ENCODE data around the gene S100A14. TPM values are rescaled to one million over a fixed set of nuclear protein-coding genes. Genes with fewer than 3 reads are reported as not detected.
A peak's percentile ranks its signal among the peaks of the same experiment; 100 is the strongest.
"Not testable (repeated sequence)": the region's sequence is repeated elsewhere in the genome, so short reads cannot be mapped to it uniquely, and the experiment has no call there.

S100A14 gene
- total and polyA plus RNA-seq, 9 of the 15 experiments (the other 6 are each of a cell fraction or from before 2014, with no cell fraction given) = 0.10 to 0.64 (median 0.24) TPM; not detected in 3

- H3K4me2 ChIP-seq (ENCODE audit: insufficient read depth, low read length); H3K36me3 ChIP-seq (ENCODE audit: control insufficient read depth, insufficient read depth, low read length); H3K4me3 ChIP-seq; intact Hi-C loops (cut with micrococcal nuclease); H3K4me1 ChIP-seq (replicated peaks in 1 of 2; ENCODE audit: control insufficient read depth in 2 of 2, insufficient read depth in 2 of 2, low read length in 2 of 2); H3K27me3 ChIP-seq (ENCODE audit: control insufficient read depth in 2 of 2, insufficient read depth in 2 of 2, low read length in 2 of 2); DNase-seq (ENCODE audit: extremely low read depth in 1 of 4, low spot score in 3 of 4); POLR2A ChIA-PET; H2AFZ ChIP-seq (ENCODE audit: low read depth, low read length); H4K20me1 ChIP-seq (replicated peaks; ENCODE audit: control insufficient read depth, insufficient read depth, low read length); ATAC-seq; BruUV-seq (replicated peaks); H3K9ac ChIP-seq (ENCODE audit: insufficient read depth in 1 of 2, low read depth in 2 of 2, low read length in 2 of 2); CTCF ChIA-PET (ENCODE audit: low intra/inter-chr PET ratio); H3K27ac ChIP-seq (ENCODE audit: extremely low read depth, low read depth, low read length); FAIRE-seq; H3K9me1 ChIP-seq (ENCODE audit: control insufficient read depth, insufficient read depth, low read length); in situ Hi-C loops (cut with MboI); H3K9me3 ChIP-seq (replicated peaks; ENCODE audit: control insufficient read depth, insufficient read depth, low read depth, low read length); H3K79me2 ChIP-seq (ENCODE audit: control insufficient read depth, insufficient read depth, low read length); TF ChIP-seq NR2C1 (IDR thresholded peaks at IDR 0.05): not testable (repeated sequence)
- TF ChIP-seq MNT (conservative IDR thresholded peaks at IDR 0.05) = 0 out of 4 replicates have a peak, but pooled peaks of 1 of the 2 experiments have one; percentile 28
- TF ChIP-seq NR2C1 (tag; IDR thresholded peaks at IDR 0.05) = 0 out of 2 replicates have a peak, but pooled peaks have one; percentile 13
- peak; percentile 35; the same call in 1 of the 2 replicates for TF ChIP-seq CBFA2T3 (IDR thresholded peaks at IDR 0.05)
- peak; percentile 30; the same call in 1 of the 2 replicates for TF ChIP-seq ZNF316 (IDR thresholded peaks at IDR 0.05)
- TF ChIP-seq TAL1 (IDR thresholded peaks at IDR 0.05) = peak; percentile 13; the same call in 1 of the 2 replicates
- 0 out of 4 replicates have a peak, but pooled peaks of 1 of the 2 experiments have one; percentile 27 for TF ChIP-seq KDM1A (IDR thresholded peaks at IDR 0.05)
- WGBS (ENCODE audit: insufficient coverage, low coverage, missing lambda C conversion rate) = 9% methylated on average over 7 of the region's 10 CpGs
These were observed 40.6 kb downstream of the S100A14 start for GRCh38 chr1:153575497-153575896.

DNA sequence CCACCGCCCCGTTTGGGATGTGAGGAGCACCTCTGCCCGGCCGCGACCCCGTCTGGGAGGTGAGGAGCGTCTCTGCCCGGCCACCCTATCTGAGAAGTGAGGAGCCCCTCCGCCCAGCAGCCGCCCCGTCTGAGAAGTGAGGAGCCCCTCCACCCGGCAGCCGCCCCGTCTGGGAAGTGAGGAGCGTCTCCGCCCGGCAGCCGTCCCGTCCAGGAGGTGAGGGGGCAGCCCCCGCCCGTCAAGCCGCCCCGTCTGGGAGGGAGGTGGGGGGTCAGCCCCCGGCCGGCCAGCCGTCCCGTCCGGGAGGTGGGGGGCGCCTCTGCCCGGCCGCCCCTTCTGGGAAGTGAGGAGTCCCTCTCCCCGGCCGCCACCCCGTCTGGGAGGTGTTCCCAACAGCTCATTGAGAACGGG is 41.0 kb downstream of the S100A14 start:
- H3K27me3 ChIP-seq (ENCODE audit: control insufficient read depth in 2 of 2, insufficient read depth in 2 of 2, low read length in 2 of 2); in situ Hi-C loops (cut with MboI); H3K4me3 ChIP-seq; H3K36me3 ChIP-seq (ENCODE audit: control insufficient read depth, insufficient read depth, low read length); ATAC-seq; H3K79me2 ChIP-seq (ENCODE audit: control insufficient read depth, insufficient read depth, low read length); intact Hi-C loops (cut with micrococcal nuclease); H3K4me2 ChIP-seq (ENCODE audit: insufficient read depth, low read length); H3K9ac ChIP-seq (ENCODE audit: insufficient read depth in 1 of 2, low read depth in 2 of 2, low read length in 2 of 2); H4K20me1 ChIP-seq (replicated peaks; ENCODE audit: control insufficient read depth, insufficient read depth, low read length); H3K4me1 ChIP-seq (replicated peaks in 1 of 2; ENCODE audit: control insufficient read depth in 2 of 2, insufficient read depth in 2 of 2, low read length in 2 of 2); DNase-seq (ENCODE audit: extremely low read depth in 1 of 4, low spot score in 3 of 4); H3K9me1 ChIP-seq (ENCODE audit: control insufficient read depth, insufficient read depth, low read length); POLR2A ChIA-PET; H3K9me3 ChIP-seq (replicated peaks; ENCODE audit: control insufficient read depth, insufficient read depth, low read depth, low read length); FAIRE-seq; H2AFZ ChIP-seq (ENCODE audit: low read depth, low read length); CTCF ChIA-PET (ENCODE audit: low intra/inter-chr PET ratio); H3K27ac ChIP-seq (ENCODE audit: extremely low read depth, low read depth, low read length); BruUV-seq (replicated peaks): not testable (repeated sequence)
- 85% methylated on average over 8 of the region's 35 CpGs for WGBS (ENCODE audit: insufficient coverage, low coverage, missing lambda C conversion rate)

All from K562 (cell line).